K562 (cell line): Measurements from ENCODE around the gene CBX4.

Experiments used
- ELF4 ChIP-seq: fragments of 450-650 bp; formaldehyde crosslinking; IDR thresholded peaks from 2 replicates; pipeline ENCODE4 v1.4.0; 2022; ENCODE audit warnings: missing genetic modification characterization
- NFYB ChIP-seq: IDR thresholded peaks from 2 replicates; pipeline ENCODE4 v1.6.1; 2011; ENCODE audit warnings: mild to moderate bottlenecking, moderate library complexity; ENCODE audit not compliant: insufficient read length; ENCODE audit errors: extremely low read depth
- NR4A1 ChIP-seq, 2 experiments: fragments of 250-450 bp in 1 of 2; fragments of 450-650 bp in 1 of 2; sonication (Bioruptor Pico) in 1 of 2; IDR thresholded peaks; 2 replicates each; pipeline versions ENCODE4 v1.4.0 to v1.6.1; 2016 to 2020; ENCODE audit warnings: mild to moderate bottlenecking in 2 of 2, missing compliant biosample characterization in 1 of 2, missing genetic modification characterization in 1 of 2, moderate library complexity in 1 of 2
- POLR2A ChIP-seq: fragments of 450-650 bp; conservative IDR thresholded peaks from 2 replicates; pipeline ENCODE4 v1.6.1; 2016
- PRMT5 ChIP-seq: sonication (generic); formaldehyde crosslinking; IDR thresholded peaks from 2 replicates; pipeline ENCODE4 v1.5.0; 2020; ENCODE audit warnings: missing genetic modification reagents
- TCF7 ChIP-seq: sonication (generic); IDR thresholded peaks from 2 replicates; pipeline ENCODE4 v1.6.1; 2016; ENCODE audit warnings: antibody characterized with exemption, borderline replicate concordance
- ZBED1 ChIP-seq: IDR thresholded peaks from 2 replicates; pipeline ENCODE4 v1.6.1; 2014
- ZKSCAN1 ChIP-seq: fragments of 150-350 bp; IDR thresholded peaks from 2 replicates; pipeline ENCODE4 v1.6.1; 2016; ENCODE audit warnings: low read depth, low read length
- ZNF24 ChIP-seq: fragments of 450-650 bp; IDR thresholded peaks from 2 replicates; pipeline ENCODE4 v1.6.1; 2016
- TF ChIP-seq, protein P1 (sequence below), 2 experiments: fragments of 450-650 bp; formaldehyde crosslinking in 1 of 2; IDR thresholded peaks; 2 replicates each; pipeline versions ENCODE4 v1.4.0 to v1.6.1; 2014 to 2020; ENCODE audit warnings: mild to moderate bottlenecking in 2 of 2, borderline replicate concordance in 1 of 2, low read depth in 1 of 2
- TF ChIP-seq, protein P2 (sequence below): fragments of 450-650 bp; IDR thresholded peaks from 2 replicates; pipeline ENCODE4 v1.6.1; 2016; ENCODE audit warnings: mild to moderate bottlenecking
- TF ChIP-seq, protein P3 (sequence below): fragments of 250-450 bp; sonication (Bioruptor Pico); IDR thresholded peaks from 2 replicates; pipeline ENCODE4 v1.5.0; 2021
- TF ChIP-seq, protein P4 (sequence below), 3 experiments: IDR thresholded peaks in 2 of 3; conservative IDR thresholded peaks in 1 of 3; 2 replicates each; pipeline ENCODE4 v1.5.1; 2011 to 2012; ENCODE audit warnings: low read length in 3 of 3, mild to moderate bottlenecking in 3 of 3, control low read depth in 2 of 3, improper control_type of control experiment in 1 of 3, inconsistent platforms in 1 of 3, low read depth in 1 of 3, mixed read lengths in 1 of 3, moderate library complexity in 1 of 3; ENCODE audit not compliant: insufficient read depth in 2 of 3
- TF ChIP-seq, protein P5 (sequence below), 2 experiments: IDR thresholded peaks; 2 replicates each; pipeline ENCODE4 v1.6.1; 2011; ENCODE audit warnings: borderline replicate concordance in 1 of 2, control low read depth in 1 of 2, low read depth in 1 of 2, low read length in 1 of 2, mild to moderate bottlenecking in 1 of 2, mixed read lengths in 1 of 2, moderate library complexity in 1 of 2; ENCODE audit not compliant: insufficient read depth in 1 of 2, insufficient read length in 1 of 2, poor library complexity in 1 of 2, severe bottlenecking in 1 of 2; ENCODE audit errors: extremely low read depth in 1 of 2

DNA sequence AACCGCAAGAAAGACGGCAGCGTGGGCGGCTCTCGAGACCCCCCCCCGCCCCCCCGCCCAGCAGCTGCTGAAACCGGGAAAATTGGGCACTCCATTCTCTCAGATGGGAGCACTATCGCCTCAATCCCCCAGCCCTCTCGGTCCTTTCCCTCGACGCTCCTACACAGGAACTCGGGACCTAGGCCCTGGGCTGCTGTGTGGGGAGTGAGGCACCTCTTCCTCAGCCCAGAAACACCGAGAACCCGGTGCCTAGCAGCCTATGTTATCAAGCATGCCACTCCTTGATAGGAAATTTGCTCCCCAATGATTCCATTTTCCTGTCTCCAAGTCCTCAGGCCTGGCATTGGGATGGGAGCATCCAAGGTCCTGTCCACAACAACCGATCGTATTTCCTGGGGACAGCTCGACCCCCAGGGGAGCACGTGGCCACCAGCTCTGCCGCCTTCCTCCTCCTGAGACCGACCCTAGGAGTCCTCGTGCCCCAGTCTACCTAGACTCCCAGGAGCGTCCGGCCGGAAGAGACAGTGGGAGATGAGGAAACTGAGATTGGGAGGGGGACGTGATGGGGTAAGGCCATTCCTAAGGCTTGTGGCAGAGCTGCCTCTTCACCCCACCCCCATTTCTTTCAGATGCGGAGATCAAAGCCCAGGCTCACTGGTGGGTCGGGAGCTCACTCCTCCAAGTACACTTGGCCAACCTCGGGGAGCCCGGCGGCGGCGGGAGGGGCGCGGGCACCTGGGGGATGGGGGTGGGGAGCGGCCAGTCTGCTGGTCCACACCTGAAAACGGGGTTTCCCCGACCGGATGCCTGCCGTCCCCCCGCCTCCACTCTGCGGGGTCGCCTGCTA lies 24.9 kb downstream of the CBX4 start:
- TF ChIP-seq, protein P1, sequence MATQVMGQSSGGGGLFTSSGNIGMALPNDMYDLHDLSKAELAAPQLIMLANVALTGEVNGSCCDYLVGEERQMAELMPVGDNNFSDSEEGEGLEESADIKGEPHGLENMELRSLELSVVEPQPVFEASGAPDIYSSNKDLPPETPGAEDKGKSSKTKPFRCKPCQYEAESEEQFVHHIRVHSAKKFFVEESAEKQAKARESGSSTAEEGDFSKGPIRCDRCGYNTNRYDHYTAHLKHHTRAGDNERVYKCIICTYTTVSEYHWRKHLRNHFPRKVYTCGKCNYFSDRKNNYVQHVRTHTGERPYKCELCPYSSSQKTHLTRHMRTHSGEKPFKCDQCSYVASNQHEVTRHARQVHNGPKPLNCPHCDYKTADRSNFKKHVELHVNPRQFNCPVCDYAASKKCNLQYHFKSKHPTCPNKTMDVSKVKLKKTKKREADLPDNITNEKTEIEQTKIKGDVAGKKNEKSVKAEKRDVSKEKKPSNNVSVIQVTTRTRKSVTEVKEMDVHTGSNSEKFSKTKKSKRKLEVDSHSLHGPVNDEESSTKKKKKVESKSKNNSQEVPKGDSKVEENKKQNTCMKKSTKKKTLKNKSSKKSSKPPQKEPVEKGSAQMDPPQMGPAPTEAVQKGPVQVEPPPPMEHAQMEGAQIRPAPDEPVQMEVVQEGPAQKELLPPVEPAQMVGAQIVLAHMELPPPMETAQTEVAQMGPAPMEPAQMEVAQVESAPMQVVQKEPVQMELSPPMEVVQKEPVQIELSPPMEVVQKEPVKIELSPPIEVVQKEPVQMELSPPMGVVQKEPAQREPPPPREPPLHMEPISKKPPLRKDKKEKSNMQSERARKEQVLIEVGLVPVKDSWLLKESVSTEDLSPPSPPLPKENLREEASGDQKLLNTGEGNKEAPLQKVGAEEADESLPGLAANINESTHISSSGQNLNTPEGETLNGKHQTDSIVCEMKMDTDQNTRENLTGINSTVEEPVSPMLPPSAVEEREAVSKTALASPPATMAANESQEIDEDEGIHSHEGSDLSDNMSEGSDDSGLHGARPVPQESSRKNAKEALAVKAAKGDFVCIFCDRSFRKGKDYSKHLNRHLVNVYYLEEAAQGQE (IDR thresholded peaks at IDR 0.05; ENCODE audit: borderline replicate concordance): no peak
- TF ChIP-seq, protein P1 (CRISPR knock-in tag; IDR thresholded peaks at IDR 0.05; ENCODE audit: low read depth): no peak
- TF ChIP-seq ZKSCAN1 (no peak), NR4A1 (CRISPR knock-in tag; IDR thresholded peaks at IDR 0.05) (no peak), NR4A1 (tag; IDR thresholded peaks at IDR 0.05) (no peak), ZBED1 (no peak), ELF4 (CRISPR knock-in tag) (no peak), POLR2A (no peak), NFYB (no peak), TCF7 (no peak), PRMT5 (CRISPR knock-in tag) (no peak), ZNF24 (no peak)
- TF ChIP-seq, protein P2, sequence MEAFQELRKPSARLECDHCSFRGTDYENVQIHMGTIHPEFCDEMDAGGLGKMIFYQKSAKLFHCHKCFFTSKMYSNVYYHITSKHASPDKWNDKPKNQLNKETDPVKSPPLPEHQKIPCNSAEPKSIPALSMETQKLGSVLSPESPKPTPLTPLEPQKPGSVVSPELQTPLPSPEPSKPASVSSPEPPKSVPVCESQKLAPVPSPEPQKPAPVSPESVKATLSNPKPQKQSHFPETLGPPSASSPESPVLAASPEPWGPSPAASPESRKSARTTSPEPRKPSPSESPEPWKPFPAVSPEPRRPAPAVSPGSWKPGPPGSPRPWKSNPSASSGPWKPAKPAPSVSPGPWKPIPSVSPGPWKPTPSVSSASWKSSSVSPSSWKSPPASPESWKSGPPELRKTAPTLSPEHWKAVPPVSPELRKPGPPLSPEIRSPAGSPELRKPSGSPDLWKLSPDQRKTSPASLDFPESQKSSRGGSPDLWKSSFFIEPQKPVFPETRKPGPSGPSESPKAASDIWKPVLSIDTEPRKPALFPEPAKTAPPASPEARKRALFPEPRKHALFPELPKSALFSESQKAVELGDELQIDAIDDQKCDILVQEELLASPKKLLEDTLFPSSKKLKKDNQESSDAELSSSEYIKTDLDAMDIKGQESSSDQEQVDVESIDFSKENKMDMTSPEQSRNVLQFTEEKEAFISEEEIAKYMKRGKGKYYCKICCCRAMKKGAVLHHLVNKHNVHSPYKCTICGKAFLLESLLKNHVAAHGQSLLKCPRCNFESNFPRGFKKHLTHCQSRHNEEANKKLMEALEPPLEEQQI: no peak
- TF ChIP-seq, protein P3, sequence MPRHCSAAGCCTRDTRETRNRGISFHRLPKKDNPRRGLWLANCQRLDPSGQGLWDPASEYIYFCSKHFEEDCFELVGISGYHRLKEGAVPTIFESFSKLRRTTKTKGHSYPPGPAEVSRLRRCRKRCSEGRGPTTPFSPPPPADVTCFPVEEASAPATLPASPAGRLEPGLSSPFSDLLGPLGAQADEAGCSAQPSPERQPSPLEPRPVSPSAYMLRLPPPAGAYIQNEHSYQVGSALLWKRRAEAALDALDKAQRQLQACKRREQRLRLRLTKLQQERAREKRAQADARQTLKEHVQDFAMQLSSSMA (CRISPR knock-in tag): no peak
- TF ChIP-seq, protein P4, sequence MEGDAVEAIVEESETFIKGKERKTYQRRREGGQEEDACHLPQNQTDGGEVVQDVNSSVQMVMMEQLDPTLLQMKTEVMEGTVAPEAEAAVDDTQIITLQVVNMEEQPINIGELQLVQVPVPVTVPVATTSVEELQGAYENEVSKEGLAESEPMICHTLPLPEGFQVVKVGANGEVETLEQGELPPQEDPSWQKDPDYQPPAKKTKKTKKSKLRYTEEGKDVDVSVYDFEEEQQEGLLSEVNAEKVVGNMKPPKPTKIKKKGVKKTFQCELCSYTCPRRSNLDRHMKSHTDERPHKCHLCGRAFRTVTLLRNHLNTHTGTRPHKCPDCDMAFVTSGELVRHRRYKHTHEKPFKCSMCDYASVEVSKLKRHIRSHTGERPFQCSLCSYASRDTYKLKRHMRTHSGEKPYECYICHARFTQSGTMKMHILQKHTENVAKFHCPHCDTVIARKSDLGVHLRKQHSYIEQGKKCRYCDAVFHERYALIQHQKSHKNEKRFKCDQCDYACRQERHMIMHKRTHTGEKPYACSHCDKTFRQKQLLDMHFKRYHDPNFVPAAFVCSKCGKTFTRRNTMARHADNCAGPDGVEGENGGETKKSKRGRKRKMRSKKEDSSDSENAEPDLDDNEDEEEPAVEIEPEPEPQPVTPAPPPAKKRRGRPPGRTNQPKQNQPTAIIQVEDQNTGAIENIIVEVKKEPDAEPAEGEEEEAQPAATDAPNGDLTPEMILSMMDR (IDR thresholded peaks at IDR 0.05 in 2 of 3, conservative IDR thresholded peaks at IDR 0.05 in 1 of 3; ENCODE audit: insufficient read depth in 2 of 3, low read depth in 1 of 3, low read length in 3 of 3): no peak
- TF ChIP-seq, protein P5, sequence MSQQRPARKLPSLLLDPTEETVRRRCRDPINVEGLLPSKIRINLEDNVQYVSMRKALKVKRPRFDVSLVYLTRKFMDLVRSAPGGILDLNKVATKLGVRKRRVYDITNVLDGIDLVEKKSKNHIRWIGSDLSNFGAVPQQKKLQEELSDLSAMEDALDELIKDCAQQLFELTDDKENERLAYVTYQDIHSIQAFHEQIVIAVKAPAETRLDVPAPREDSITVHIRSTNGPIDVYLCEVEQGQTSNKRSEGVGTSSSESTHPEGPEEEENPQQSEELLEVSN (IDR thresholded peaks at IDR 0.05; ENCODE audit: borderline replicate concordance in 1 of 2, extremely low read depth in 1 of 2, insufficient read depth in 1 of 2, insufficient read length in 1 of 2, low read depth in 1 of 2, low read length in 1 of 2, poor library complexity in 1 of 2, severe bottlenecking in 1 of 2): no peak
